HG03442 (cell line): ENCODE measurements around the gene GAP43.

Source experiments
- ATAC-seq: cut with Tn5 transposase; IDR thresholded peaks from one replicate; pipeline ENCODE4 v1.9.1; 2021; ENCODE audit warnings: mild to moderate bottlenecking, moderate library complexity; ENCODE audit not compliant: unreplicated experiment

The GAP43 gene

DNA sequence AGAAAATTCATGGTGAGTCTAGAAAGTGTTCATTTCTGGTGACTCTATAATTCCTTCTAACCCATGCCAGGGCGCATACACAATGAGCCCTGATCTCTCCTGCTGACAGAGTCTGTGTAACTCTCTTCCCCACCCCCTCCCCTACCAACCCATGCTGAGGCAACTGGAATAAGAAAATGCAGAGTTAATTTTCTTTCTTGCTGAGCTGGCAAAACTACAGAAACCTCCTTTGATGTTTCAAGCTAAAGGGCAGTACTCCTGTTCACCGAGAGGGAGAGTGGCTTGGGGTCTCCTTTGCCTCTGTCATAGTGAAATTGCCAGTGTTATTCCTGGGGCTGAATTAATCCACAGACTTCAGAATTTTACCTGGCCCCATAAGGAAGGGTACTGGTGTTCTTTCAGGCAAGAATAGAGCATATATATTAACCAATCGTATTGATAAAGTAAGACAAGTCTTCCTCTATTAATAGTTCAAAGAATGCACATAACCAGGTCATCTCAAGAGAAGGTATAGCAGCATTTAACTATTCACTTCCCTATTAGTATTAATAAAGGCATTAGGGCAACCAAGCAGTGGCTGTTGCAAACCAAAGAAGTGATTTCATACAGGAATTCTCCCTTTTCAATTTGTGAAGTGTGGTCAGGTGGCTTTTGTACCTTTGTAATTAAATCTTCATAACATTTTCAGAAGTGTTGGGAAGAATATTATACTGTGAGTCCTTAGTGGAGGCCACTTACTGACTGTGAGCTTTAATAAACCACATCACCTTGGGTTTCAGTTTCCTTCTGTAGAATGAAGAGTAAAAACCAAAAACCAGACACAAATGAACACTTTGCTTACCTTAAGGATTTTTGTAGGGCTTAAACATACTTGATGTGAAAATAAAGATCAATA, 4.1 kb downstream of the GAP43 start:
- ATAC-seq: peak; percentile 72

DNA sequence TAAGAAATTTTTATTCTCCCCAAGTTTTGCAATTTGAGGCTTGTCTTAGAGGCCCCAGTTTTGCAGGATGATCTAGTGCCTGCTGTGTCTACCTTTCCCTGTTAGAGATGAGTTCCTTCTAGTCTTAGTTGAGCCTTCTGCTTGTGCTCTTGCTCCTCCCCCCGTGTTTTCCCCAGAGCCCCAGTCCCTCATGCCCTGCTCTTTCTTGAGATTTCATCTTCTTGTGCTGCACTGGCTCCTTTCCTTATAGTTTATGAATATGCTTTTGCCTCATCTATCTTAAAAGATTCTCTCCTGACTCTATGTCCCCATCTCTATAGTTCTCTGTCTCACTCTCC, 4.7 kb downstream of the GAP43 start:
- peak; percentile 32 for ATAC-seq

DNA sequence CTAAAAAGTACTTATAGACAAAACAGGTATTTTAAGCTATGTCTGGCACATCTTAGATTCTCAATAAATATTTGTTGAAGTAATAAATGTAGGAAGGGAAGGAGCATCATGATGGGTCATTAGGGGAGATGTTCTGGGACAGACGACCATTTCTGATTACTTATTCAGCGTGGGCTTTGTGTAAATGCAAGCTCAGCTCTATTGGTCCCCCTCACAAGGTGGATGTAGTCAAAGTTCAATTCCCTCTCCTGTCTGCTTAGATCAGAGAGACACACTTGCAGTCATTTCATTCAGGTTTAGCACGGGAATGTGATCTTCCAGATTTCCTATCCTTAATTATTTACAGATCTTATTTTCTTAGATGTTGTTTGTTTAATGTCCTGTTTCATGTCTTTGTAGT, 7.5 kb downstream of the GAP43 start:
- no peak for ATAC-seq

DNA sequence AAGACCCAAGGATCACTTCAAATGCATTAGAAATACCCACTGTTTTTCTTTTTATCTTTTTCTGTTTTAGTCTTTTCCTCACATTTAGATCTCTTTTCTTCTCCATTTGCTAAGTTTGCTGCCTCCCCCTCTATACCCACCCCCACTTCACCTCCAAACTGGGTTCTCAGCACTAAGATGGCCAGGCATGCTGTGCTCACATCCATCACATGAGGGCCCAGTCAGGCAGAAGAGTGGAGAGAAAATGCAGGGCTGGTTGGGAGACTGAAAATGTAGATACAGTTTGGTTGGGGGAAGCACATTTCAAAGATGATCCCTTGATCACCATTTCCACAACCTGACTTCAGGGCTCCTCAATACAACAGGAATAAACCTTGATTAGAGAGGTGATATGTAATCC, 8.7 kb downstream of the GAP43 start:
- no peak for ATAC-seq

DNA sequence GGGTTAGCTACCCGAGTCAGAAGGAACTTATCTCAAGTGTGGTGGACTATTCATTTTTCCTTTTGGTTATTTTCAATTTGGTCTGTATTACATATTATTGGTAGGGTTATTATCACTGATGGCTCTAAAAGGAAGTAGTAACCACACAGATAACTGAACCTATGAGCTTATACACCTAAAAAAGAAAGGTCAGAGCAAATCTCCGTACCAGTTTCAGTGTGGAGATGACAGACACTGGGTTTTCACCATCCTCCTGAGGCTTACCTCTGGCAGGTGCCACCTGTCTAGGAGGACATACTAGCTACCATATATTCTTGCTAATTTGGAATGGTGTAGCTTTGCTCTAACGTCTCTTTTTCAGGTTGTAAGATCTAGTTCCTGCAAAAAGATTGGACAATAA, 10.2 kb downstream of the GAP43 start:
- ATAC-seq: peak; percentile 50

GRCh38 chr3:115634052-115634451, 10.7 kb downstream of the GAP43 start:
- no peak for ATAC-seq

DNA sequence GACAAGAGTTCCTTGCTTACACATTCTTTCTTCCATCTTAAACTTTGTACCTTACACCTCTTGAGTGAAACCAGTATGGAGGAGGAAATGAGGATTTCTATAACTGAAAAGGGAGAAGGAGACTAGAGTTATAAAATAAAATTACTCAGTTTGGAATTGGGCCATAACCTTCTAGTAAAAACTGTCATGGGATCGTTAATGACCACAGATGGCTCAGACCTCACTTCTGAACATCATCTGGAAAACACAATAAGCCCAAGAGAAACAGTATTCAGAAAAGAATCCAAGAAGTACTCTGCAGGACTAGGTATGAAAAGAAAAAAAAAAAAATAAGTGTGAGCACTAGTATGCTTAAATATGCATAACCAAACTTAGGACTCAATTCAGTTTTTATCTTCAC, 12.1 kb downstream of the GAP43 start:
- ATAC-seq: no peak

- no peak for ATAC-seq
Measured at GRCh38 chr3:115638241-115638640, 14.9 kb downstream of the GAP43 start.

DNA sequence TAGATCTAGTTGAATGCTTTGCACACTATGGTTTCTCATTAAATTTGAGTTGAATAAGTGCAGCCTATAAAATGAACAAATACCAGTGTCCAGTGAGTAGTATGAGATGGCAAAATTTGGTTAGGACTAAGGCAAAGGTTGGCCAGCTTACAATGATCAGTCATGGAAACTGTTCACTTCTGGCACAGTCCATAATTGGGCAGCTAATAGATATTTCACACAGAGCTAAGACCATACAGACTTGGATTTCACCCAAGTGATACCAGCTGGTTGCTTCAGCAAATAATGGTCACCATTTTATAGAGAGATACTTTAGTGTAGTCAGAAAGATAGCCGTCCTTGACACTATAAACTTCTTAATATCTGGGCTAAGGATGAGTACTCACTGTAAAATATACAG, 15.7 kb downstream of the GAP43 start:
- ATAC-seq: no peak

- ATAC-seq: no peak
Measured at GRCh38 chr3:115644391-115644790, 21.1 kb downstream of the GAP43 start.

GRCh38 chr3:115646027-115646690, 22.8 kb downstream of the GAP43 start:
- no peak for ATAC-seq

DNA sequence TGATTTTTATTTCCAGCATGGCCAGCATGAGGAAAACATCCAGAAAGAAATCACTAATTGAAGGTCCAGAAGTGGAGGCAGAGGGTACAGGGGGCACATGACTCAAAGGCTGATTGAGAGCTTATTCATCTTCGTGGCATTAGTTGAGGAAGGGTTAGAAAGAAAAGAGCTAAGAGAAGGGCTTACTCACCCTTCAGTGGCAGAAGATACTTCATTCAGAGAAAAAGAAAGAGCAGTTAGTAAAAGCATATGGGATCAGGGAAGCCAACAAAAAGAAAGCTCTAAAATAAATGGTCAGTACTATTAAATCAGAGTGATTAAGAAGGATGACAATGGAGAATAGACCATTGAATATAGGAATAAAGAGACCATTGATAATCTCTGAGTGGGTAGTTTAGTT, 25.2 kb downstream of the GAP43 start:
- ATAC-seq: no peak

DNA sequence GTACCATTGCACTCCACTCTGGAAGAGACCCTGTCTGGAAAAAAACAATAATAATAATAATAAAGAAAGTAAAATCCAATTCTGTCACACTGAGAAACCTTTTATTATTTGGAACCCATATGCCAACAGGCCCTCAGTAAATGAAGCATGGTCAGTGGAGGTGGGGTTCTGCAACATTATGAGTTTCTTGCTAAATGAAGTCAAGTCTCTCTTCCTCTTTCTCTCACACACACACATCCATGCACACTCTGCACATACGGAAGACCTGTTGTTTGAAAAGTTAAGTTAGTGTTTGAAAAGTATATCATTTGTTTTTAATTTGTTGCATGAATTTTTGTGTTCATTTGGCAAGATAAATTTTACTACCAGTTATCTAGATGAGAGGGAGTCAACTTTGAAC, 27.8 kb downstream of the GAP43 start:
- ATAC-seq: peak; percentile 56

GRCh38 chr3:115651599-115651998, 28.3 kb downstream of the GAP43 start:
- no peak for ATAC-seq

DNA sequence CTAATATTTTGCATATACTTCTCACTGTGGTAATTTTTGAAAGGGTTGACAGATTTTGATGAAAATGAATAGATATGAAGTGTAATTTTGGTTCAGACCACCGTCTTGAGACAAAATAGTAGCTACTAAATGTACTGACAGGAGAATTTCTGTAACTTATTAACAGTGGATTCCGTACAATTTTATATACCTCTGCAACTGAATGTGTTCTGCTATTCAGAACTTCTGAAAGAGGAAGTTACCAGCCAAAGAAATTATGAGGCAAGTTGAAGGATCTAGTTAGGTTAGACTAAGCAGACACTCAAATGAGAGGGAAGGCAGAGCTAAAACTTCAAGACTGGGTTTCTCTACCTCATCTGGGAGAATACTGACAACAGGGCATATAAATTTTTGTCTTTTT, 29.4 kb downstream of the GAP43 start:
- ATAC-seq: peak; percentile 64

GRCh38 chr3:115655761-115656282, 32.5 kb downstream of the GAP43 start:
- no peak for ATAC-seq

- ATAC-seq: no peak
Measured at GRCh38 chr3:115657168-115657567, 33.9 kb downstream of the GAP43 start.

GRCh38 chr3:115658032-115658336, 34.7 kb downstream of the GAP43 start:
- no peak for ATAC-seq

- ATAC-seq: peak; percentile 87
Measured at GRCh38 chr3:115658337-115659181, 35.2 kb downstream of the GAP43 start.

- no peak for ATAC-seq
Measured at GRCh38 chr3:115659253-115660220, 36.2 kb downstream of the GAP43 start.
